Ovary (tissue), 10 donors: ENCODE results near the gene MAN2A2. TPM values are rescaled to one million over a fixed set of nuclear protein-coding genes. Genes with fewer than 3 reads are reported as not detected.

Source experiments
- DNase-seq, 5 donors: peaks; one replicate each; pipeline ENCODE4 v3.0.0-alpha.2; 2019 to 2020
- H3K27ac ChIP-seq, 2 donors: fragments of 200-600 bp; one replicate each; pipeline versions ENCODE4 v1.5.1 to v1.8.0; 2019 to 2022
- H3K27me3 ChIP-seq: fragments of 200-600 bp; one replicate; pipeline ENCODE4 v1.8.0; 2022
- H3K36me3 ChIP-seq: fragments of 200-600 bp; sonication (generic); one replicate; pipeline ENCODE4 v1.5.1; 2019
- H3K4me1 ChIP-seq: one replicate; pipeline ENCODE4 v1.8.1; 2013; ENCODE audit warnings: mild to moderate bottlenecking, moderate library complexity; ENCODE audit not compliant: insufficient read depth
- H3K4me3 ChIP-seq: fragments of 200-600 bp; sonication (generic); one replicate; pipeline ENCODE4 v1.5.1; 2017
- H3K9me3 ChIP-seq, 2 donors: fragments of 200-600 bp in 1 of 2; sonication (generic) in 1 of 2; one replicate each; pipeline versions ENCODE4 v1.5.1 to v1.8.1; 2013 to 2019; ENCODE audit warnings: mild to moderate bottlenecking in 1 of 2, moderate library complexity in 1 of 2
- CTCF ChIP-seq, 3 donors: fragments of 450-650 bp in 2 of 3; fragments of 200-600 bp in 1 of 3; IDR thresholded peaks; one replicate each; pipeline versions ENCODE4 v1.5.1 to v1.8.0; 2016 to 2022; ENCODE audit warnings: antibody characterized with exemption in 3 of 3, mild to moderate bottlenecking in 1 of 3
- EP300 ChIP-seq: sonication (generic); formaldehyde crosslinking; IDR thresholded peaks from one replicate; pipeline ENCODE4 v1.6.1; 2017; ENCODE audit warnings: antibody characterized with exemption
- POLR2A ChIP-seq: fragments of 450-650 bp; IDR thresholded peaks from one replicate; pipeline ENCODE4 v1.6.1; 2017; ENCODE audit warnings: antibody characterized with exemption, mild to moderate bottlenecking, moderate library complexity
- WGBS, 3 donors: extraction: QIAGEN DNeasy Blood & Tissue Kit in 1 of 3; methylation state at CpG; one replicate each; pipeline versions ENCODE4 v1.1.5 to v1.1.7; 2013 to 2017; 5-methylcytosine and 5-hydroxymethylcytosine counted together
- intact Hi-C, 4 donors: fragments of 100-400 bp; cut with DNase I; formaldehyde crosslinking; loops; one replicate each; pipeline versions ENCODE4 v1.11.0 to v1.15.1; 2022 to 2023
- long read RNA-seq, 3 donors: library from polyadenylated mRNA in 2 of 3; unstranded in 2 of 3; transcript quantifications; one replicate each; pipeline ENCODE4 v2.0.0 and lab custom pipeline, GENCODE V29; 2021 to 2026
- polyA plus RNA-seq, 2 donors: library from polyadenylated mRNA; stranded (reverse); fragments of 200-250 nt in 1 of 2; fragments of 350-450 nt in 1 of 2; fragmentation: Illumina TruSeq in 1 of 2; extraction: RNeasy Lipid Tissue Mini Kit (QIAGEN cat#74804) in 1 of 2; gene quantifications; one replicate each; pipeline ENCODE4 v1.2.3, GENCODE V29; 2013 to 2014
- total RNA-seq, 7 donors: library from RNA; depleted of rRNA in 2 of 7; stranded (reverse); fragments of >200 nt in 2 of 7; fragmentation: NEBNext Ultra II Directional in 3 of 7; extraction: Animal tissue kit (Norgen Biotek cat#: 25700) in 3 of 7; gene quantifications; one replicate each; pipeline versions ENCODE4 v1.1.0 to v1.2.4, GENCODE V29; 2016 to 2023
- donor health status: DM: no; HTN: no; CAD: no; lungs with moderate emphysema.
- donor health status: DM: no; HTN: no; CAD: no.
- donor health status: Bipolar disorder and iron deficiency.
- donor health status: DM: yes; HTN: yes; CAD: no.
- donor health status: DM: no; HTN: no; CAD: no.
- donor health status: DM: yes; HTN: yes; CAD: no.

The MAN2A2 gene
- total RNA-seq, result 10 to 100 TPM; 25.3 to 66.5 (median 39.5) TPM
- 10 to 100 TPM; 25.8 to 29.1 TPM for polyA plus RNA-seq
- long read RNA-seq, donor 1, transcript MAN2A2-212 (4 exons, 623 nt), result major isoform, 22 of 65 reads
- long read RNA-seq, donor 1, partial matches to known transcripts, result 23 of 65 reads
- long read RNA-seq, donor 1, other reads (novel, unspliced or antisense), result 20 of 65 reads
- long read RNA-seq, donor 2, partial matches to known transcripts, result 0 of 1 reads
- long read RNA-seq, donor 2, other reads (novel, unspliced or antisense), result 0 of 1 reads
- long read RNA-seq, donor 3, partial matches to known transcripts, result 12 of 26 reads
- long read RNA-seq, donor 3, other reads (novel, unspliced or antisense), result 14 of 26 reads

- peak in 4 of 5 donors; percentile 46 to 70 (median 58) for DNase-seq
- Histone ChIP-seq H3K4me1 (peaks cover 2% of the 10 kb centered on the region), H3K27me3 (no peaks in the 10 kb centered on the region), H3K4me3 (peak within 1 kb of the TSS; percentile 48), H3K9me3 (no peaks in the 10 kb centered on the region), H3K27ac (peak within 1 kb of the TSS; percentile 83 to 91), H3K36me3 (no peaks in the 10 kb centered on the region)
- TF ChIP-seq POLR2A (no peak), CTCF (IDR thresholded peaks at IDR 0.05) (no peak)
- WGBS, 3 donors, result 1% methylated on average over 44 to 81 of the region's 81 CpGs
- intact Hi-C loops, result loop anchor here in 1 of 4 donors (1.0 kb wide), 1 partner anchor 31 kb away; no protein-coding TSS in a partner anchor
Observed at GRCh38 chr15:90902840-90903732, at the start of gene MAN2A2. Gene MAN2A2 (plus strand): TSS chr15:90903302. CDS start chr15:90904208, 906 bp downstream.

GRCh38 chr15:90855139-90855538 is 48.0 kb upstream of the MAN2A2 start:
- no peaks in the 10 kb centered on the region for H3K4me1 ChIP-seq
- H3K9me3 ChIP-seq, result no peaks in the 10 kb centered on the region
- WGBS, 3 donors, result 74 to 80% (median 79%) methylated on average over 9 of the region's 9 CpGs

GRCh38 chr15:90857337-90857736 is 45.8 kb upstream of the MAN2A2 start:
- WGBS, 3 donors, result 85 to 90% (median 87%) methylated on average over 8 of the region's 8 CpGs
- no peak for DNase-seq

More at GRCh38 chr15:90855139-90855538, 48.0 kb upstream of the MAN2A2 start:
- Histone ChIP-seq H3K36me3 (no peaks in the 10 kb centered on the region), H3K27me3 (no peaks in the 10 kb centered on the region), H3K27ac (no peak overlapping the region), H3K4me3 (no peak overlapping the region)
- DNase-seq, result no peak
- intact Hi-C loops, result no loop called here
- TF ChIP-seq EP300 (no peak), POLR2A (no peak), CTCF (IDR thresholded peaks at IDR 0.05) (no peak)

More at GRCh38 chr15:90857337-90857736, 45.8 kb upstream of the MAN2A2 start:
- no peaks in the 10 kb centered on the region for H3K4me1 ChIP-seq
- intact Hi-C loops, result no loop called here
- H3K27me3 ChIP-seq, result no peaks in the 10 kb centered on the region
- H3K36me3 ChIP-seq, result no peaks in the 10 kb centered on the region
- no peaks in the 10 kb centered on the region for H3K9me3 ChIP-seq
- no peak overlapping the region for H3K27ac ChIP-seq
- no peak overlapping the region for H3K4me3 ChIP-seq
- no peak for TF ChIP-seq POLR2A
- TF ChIP-seq CTCF (IDR thresholded peaks at IDR 0.05), result no peak
- TF ChIP-seq EP300, result no peak
